ENCODE data around the gene CRELD1. TPM values are rescaled to one million over a fixed set of nuclear protein-coding genes. Genes with fewer than 3 reads are reported as not detected.

CRELD1 gene
- total and polyA plus RNA-seq, 10 of the 15 experiments (the other 5 are each of a cell fraction or from before 2014, with no cell fraction given) = 1.3 to 15.9 (median 8.8) TPM

GRCh38 chr3:9951962-9952805 lies 18.6 kb downstream of the CRELD1 start, which contains the start of gene PRRT3:
PRRT3 (minus strand) TSS chr3:9952408; CDS start chr3:9950115, 2,293 bp downstream.
- no peak for DNase-seq (ENCODE audit: low read depth, low spot score)
- intact Hi-C loops (cut with micrococcal nuclease; ENCODE audit: unreplicated experiment) (loop anchor here (2.0 to 10.0 kb wide), 2 partner anchors 19 to 273 kb away; partner anchors contain the start of gene CRELD1), in situ Hi-C loops (cut with MboI) (no loop called here)
- Histone ChIP-seq H3K4me2 (ENCODE audit: control insufficient read depth, insufficient read depth) (peak within 1 kb of the TSS; percentile 96), H3K27me3 (replicated peaks in 1 of 2; ENCODE audit: control insufficient read depth in 2 of 2, insufficient read depth in 2 of 2, low read length in 1 of 2) (no peaks in the 10 kb centered on the region), H3K36me3 (ENCODE audit: control insufficient read depth in 2 of 2, insufficient read depth in 2 of 2, low read length in 1 of 2) (peaks cover 0 to 3% of the 10 kb centered on the region in 2 experiments; a peak in 2 of 4 replicates), H3K4me1 (ENCODE audit: control insufficient read depth, insufficient read depth, low read length) (peaks cover 3% of the 10 kb centered on the region; the same call in 1 of the 2 replicates), H3K9me3 (replicated peaks; ENCODE audit: control insufficient read depth, insufficient read depth, low read length) (no peaks in the 10 kb centered on the region), H3K79me2 (ENCODE audit: control insufficient read depth, insufficient read depth, low read length) (no peaks in the 10 kb centered on the region), H3K27ac (ENCODE audit: control insufficient read depth, insufficient read depth) (peak within 1 kb of the TSS; percentile 69), H2AFZ (ENCODE audit: control insufficient read depth, low read depth, low read length) (peak within 1 kb of the TSS; percentile 92), H4K20me1 (ENCODE audit: control insufficient read depth, insufficient read depth) (no peaks in the 10 kb centered on the region), H3K4me3 (peak within 1 kb of the TSS; percentile 82), H3K9ac (ENCODE audit: control insufficient read depth, insufficient read depth, low read length) (peak within 1 kb of the TSS; percentile 72)
- ChIA-PET SMC1A (ENCODE audit: uncharacterized antibody, unreplicated experiment) (interaction anchor here (1.0 to 2.3 kb wide), 3 partner anchors 17 to 72 kb away, joined by 3 to 16 read pairs (median 11); partner anchors contain the start of gene CRELD1), RAD21 (ENCODE audit: unreplicated experiment) (interaction anchor here (1.0 to 5.2 kb wide), 3 partner anchors 17 to 36 kb away, joined by 3 to 24 read pairs (median 7); partner anchors contain the start of gene CRELD1), POLR2A (interaction anchor here (1.0 to 2.3 kb wide), 7 partner anchors 10 to 240 kb away, joined by 3 to 11 read pairs (median 4); partner anchors contain the start of genes CRELD1, EMC3 and FANCD2), CTCF (interaction anchor here (1.9 to 5.8 kb wide), 2 partner anchors 17 to 19 kb away, joined by 5 to 29 read pairs; partner anchors contain the start of gene CRELD1)
- no TSS peak for BruUV-seq (replicated peaks)
- peak; percentile 83 for FAIRE-seq
- peak; percentile 96 for ATAC-seq
- WGBS (ENCODE audit: insufficient coverage, insufficient replicate concordance, low lambda C conversion rate, missing lambda C conversion rate) = 2% methylated on average over 40 of the region's 52 CpGs
- 0 out of 2 replicates have a peak, but pooled peaks have one; percentile 25 for TF ChIP-seq EED (IDR thresholded peaks at IDR 0.05; ENCODE audit: low read depth)
- 0 out of 2 replicates have a peak, but pooled peaks have one; percentile 27 for TF ChIP-seq CBFB (IDR thresholded peaks at IDR 0.05; ENCODE audit: low read depth)
- no peak for TF ChIP-seq ETV6 (conservative IDR thresholded peaks at IDR 0.05 in 1 of 2, IDR thresholded peaks at IDR 0.05 in 1 of 2; ENCODE audit: borderline replicate concordance in 1 of 2, low read depth in 1 of 2)
- TF ChIP-seq SREBF1 (IDR thresholded peaks at IDR 0.05; ENCODE audit: low read length) = no peak
- TF ChIP-seq IKZF2 (IDR thresholded peaks at IDR 0.05) = peak in 1 of 2 experiments; percentile 27; a peak in 1 of 4 replicates
- peak; percentile 59 for TF ChIP-seq IKZF1 (conservative IDR thresholded peaks at IDR 0.05)
- no peak for TF ChIP-seq BMI1 (IDR thresholded peaks at IDR 0.05; ENCODE audit: borderline replicate concordance)
- no peak for TF ChIP-seq ZNF384 (IDR thresholded peaks at IDR 0.05; ENCODE audit: borderline replicate concordance, low read depth, low read length)
- 0 out of 2 replicates have a peak, but pooled peaks have one; percentile 27 for TF ChIP-seq ESRRA (IDR thresholded peaks at IDR 0.05; ENCODE audit: low read length)
- TF ChIP-seq SRF (IDR thresholded peaks at IDR 0.05; ENCODE audit: low read depth in 2 of 2, low read length in 2 of 2) = peak; percentile 83 to 98
- 0 out of 2 replicates have a peak, but pooled peaks have one; percentile 76 for TF ChIP-seq HDAC2 (IDR thresholded peaks at IDR 0.05)
- 0 out of 2 replicates have a peak, but pooled peaks have one; percentile 72 for TF ChIP-seq GATAD2B (conservative IDR thresholded peaks at IDR 0.05; ENCODE audit: low read depth)
- TF ChIP-seq POLR2A (IDR thresholded peaks at IDR 0.05; ENCODE audit: low read depth, low read length) = peak; percentile 77
- TF ChIP-seq JUNB (IDR thresholded peaks at IDR 0.05) = no peak
- no peak for TF ChIP-seq ZBTB4 (CRISPR knock-in tag; IDR thresholded peaks at IDR 0.05)
- peak; percentile 42; the same call in 1 of the 2 replicates for TF ChIP-seq DPF2 (IDR thresholded peaks at IDR 0.05)
- TF ChIP-seq IRF3 (IDR thresholded peaks at IDR 0.05) = no peak
- TF ChIP-seq KDM1A (IDR thresholded peaks at IDR 0.05; ENCODE audit: borderline replicate concordance) = peak; percentile 91; the same call in 1 of the 2 replicates
